ENCODE results near the gene TTN. TPM values are rescaled to one million over a fixed set of nuclear protein-coding genes. Genes with fewer than 3 reads are reported as not detected.

The TTN gene
- total and polyA plus RNA-seq, 2 of the 4 experiments (the other 2 are of a cell fraction) = 0.02 to 0.18 TPM

GRCh38 chr2:178787934-178788333 is 19.3 kb downstream of the TTN start:
- BruUV-seq (replicated peaks) = no TSS peak
- H3K14ac ChIP-seq (replicated peaks; ENCODE audit: low read depth, low read length) = no peak overlapping the region
- no peak overlapping the region for H2BK15ac ChIP-seq (ENCODE audit: low read depth, low read length)
- DNase-seq = no peak
- no peak overlapping the region for H4K8ac ChIP-seq (ENCODE audit: low read depth in 2 of 2, low read length in 2 of 2)
- no CpG with 5 or more reads among the region's 5 CpGs for WGBS, 2 experiments (ENCODE audit: extremely low coverage in 2 of 2, insufficient read length in 1 of 2)
- no peak overlapping the region for H3K9ac ChIP-seq (ENCODE audit: low read depth, low read length)
- H2BK5ac ChIP-seq (ENCODE audit: low read depth, low read length, poor library complexity, severe bottlenecking) = no peak overlapping the region
- ChIA-PET POLR2A (ENCODE audit: unreplicated experiment) (no interaction called here), CTCF (no interaction called here)
- H3K9me1 ChIP-seq (ENCODE audit: insufficient read depth, low read length) = no peaks in the 10 kb centered on the region
- no peak overlapping the region for H3K4ac ChIP-seq (ENCODE audit: low read depth, low read length)
- no peak overlapping the region for H2AK9ac ChIP-seq (replicated peaks; ENCODE audit: low read depth, low read length, poor library complexity)
- no peaks in the 10 kb centered on the region for H3K9me3 ChIP-seq (ENCODE audit: control insufficient read depth, insufficient read depth, low read length)
- intact Hi-C loops (cut with micrococcal nuclease) (no loop called here), dilution Hi-C loops (cut with HindIII; ENCODE audit: low sequenced_read_pairs, unreplicated experiment) (no loop called here), in situ Hi-C loops (cut with MboI; ENCODE audit: low sequenced_read_pairs) (no loop called here)
- H3K56ac ChIP-seq (ENCODE audit: extremely low read depth, insufficient read depth, low read length) = no peak overlapping the region
- no peak overlapping the region for H3K4me3 ChIP-seq (ENCODE audit: insufficient read depth, low read depth, low read length)
- H2AFZ ChIP-seq (replicated peaks; ENCODE audit: low read length, poor library complexity) = no peak overlapping the region
- no peak overlapping the region for H3K4me2 ChIP-seq (ENCODE audit: low read depth, low read length)
- no peak overlapping the region for H4K91ac ChIP-seq (ENCODE audit: insufficient read depth, low read depth, low read length)
- no peak overlapping the region for H4K5ac ChIP-seq (ENCODE audit: low read depth, low read length)
- no peak overlapping the region for H3K27ac ChIP-seq (ENCODE audit: insufficient read depth, low read length)
- no peak for ATAC-seq (ENCODE audit: low read depth)
- H2AK5ac ChIP-seq (ENCODE audit: low read depth, low read length) = no peak overlapping the region
- no peak overlapping the region for H2BK120ac ChIP-seq (ENCODE audit: low read depth, low read length)
- no peak overlapping the region for H3K23ac ChIP-seq (ENCODE audit: low read depth, low read length)
- no peaks in the 10 kb centered on the region for H3K36me3 ChIP-seq (ENCODE audit: control insufficient read depth, insufficient read depth, low read length)
- H3K18ac ChIP-seq (ENCODE audit: low read depth, low read length) = no peak overlapping the region
- no peak overlapping the region for H2BK20ac ChIP-seq (ENCODE audit: low read depth, low read length)
- H3K27me3 ChIP-seq (ENCODE audit: control insufficient read depth, insufficient read depth, low read length) = no peaks in the 10 kb centered on the region
- H3K4me1 ChIP-seq (ENCODE audit: control insufficient read depth, insufficient read depth, low read length) = no peaks in the 10 kb centered on the region
- H4K20me1 ChIP-seq (ENCODE audit: insufficient read depth, low read length) = no peaks in the 10 kb centered on the region
- H3K79me1 ChIP-seq (ENCODE audit: low read depth in 1 of 2, low read length in 2 of 2) = no peaks in the 10 kb centered on the region
- TF ChIP-seq MAFK (IDR thresholded peaks at IDR 0.05; ENCODE audit: low read depth, low read length) = no peak
- TF ChIP-seq, protein P1, sequence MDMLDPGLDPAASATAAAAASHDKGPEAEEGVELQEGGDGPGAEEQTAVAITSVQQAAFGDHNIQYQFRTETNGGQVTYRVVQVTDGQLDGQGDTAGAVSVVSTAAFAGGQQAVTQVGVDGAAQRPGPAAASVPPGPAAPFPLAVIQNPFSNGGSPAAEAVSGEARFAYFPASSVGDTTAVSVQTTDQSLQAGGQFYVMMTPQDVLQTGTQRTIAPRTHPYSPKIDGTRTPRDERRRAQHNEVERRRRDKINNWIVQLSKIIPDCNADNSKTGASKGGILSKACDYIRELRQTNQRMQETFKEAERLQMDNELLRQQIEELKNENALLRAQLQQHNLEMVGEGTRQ (IDR thresholded peaks at IDR 0.05; ENCODE audit: low read depth, low read length) = no peak
- TF ChIP-seq MAZ (IDR thresholded peaks at IDR 0.05; ENCODE audit: borderline replicate concordance, low read depth, low read length) = no peak
- no peak for TF ChIP-seq NFE2L2 (IDR thresholded peaks at IDR 0.05; ENCODE audit: low read depth, low read length)
- no peak for TF ChIP-seq RFX5 (IDR thresholded peaks at IDR 0.05; ENCODE audit: low read depth, low read length)
- no peak for TF ChIP-seq CTCF (conservative IDR thresholded peaks at IDR 0.05; ENCODE audit: low read depth, low read length)
- no peak for TF ChIP-seq MXI1 (IDR thresholded peaks at IDR 0.05; ENCODE audit: borderline replicate concordance, low read depth, low read length)
- no peak for TF ChIP-seq POLR2A (IDR thresholded peaks at IDR 0.05; ENCODE audit: low read depth, low read length)
- TF ChIP-seq, protein P2, sequence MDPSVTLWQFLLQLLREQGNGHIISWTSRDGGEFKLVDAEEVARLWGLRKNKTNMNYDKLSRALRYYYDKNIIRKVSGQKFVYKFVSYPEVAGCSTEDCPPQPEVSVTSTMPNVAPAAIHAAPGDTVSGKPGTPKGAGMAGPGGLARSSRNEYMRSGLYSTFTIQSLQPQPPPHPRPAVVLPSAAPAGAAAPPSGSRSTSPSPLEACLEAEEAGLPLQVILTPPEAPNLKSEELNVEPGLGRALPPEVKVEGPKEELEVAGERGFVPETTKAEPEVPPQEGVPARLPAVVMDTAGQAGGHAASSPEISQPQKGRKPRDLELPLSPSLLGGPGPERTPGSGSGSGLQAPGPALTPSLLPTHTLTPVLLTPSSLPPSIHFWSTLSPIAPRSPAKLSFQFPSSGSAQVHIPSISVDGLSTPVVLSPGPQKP (IDR thresholded peaks at IDR 0.05; ENCODE audit: borderline replicate concordance, low read depth, low read length) = no peak
- TF ChIP-seq SMC3 (IDR thresholded peaks at IDR 0.05; ENCODE audit: low read depth, low read length) = no peak
- no peak for TF ChIP-seq RAD21 (IDR thresholded peaks at IDR 0.05; ENCODE audit: low read length)
- TF ChIP-seq FOS (IDR thresholded peaks at IDR 0.05; ENCODE audit: low read depth, low read length) = no peak
- no peak for TF ChIP-seq CHD1 (IDR thresholded peaks at IDR 0.05; ENCODE audit: low read depth, low read length)
- TF ChIP-seq BHLHE40 (IDR thresholded peaks at IDR 0.05; ENCODE audit: low read depth, low read length) = no peak
- TF ChIP-seq RCOR1 (IDR thresholded peaks at IDR 0.05; ENCODE audit: insufficient replicate concordance, low read length) = no peak

Data from IMR-90 (cell line).